GM23338 (cell line): ENCODE data around the gene AFF3. TPM values are rescaled to one million over a fixed set of nuclear protein-coding genes. Genes with fewer than 3 reads are reported as not detected.

Experiments used
- ATAC-seq: fragments of 200-7000 bp; cut with Tn5 transposase; 3 replicates; pipeline ENCODE4 v1.9.1; 2020
- DNase-seq: peaks from one replicate; pipeline ENCODE4 v3.0.0-alpha.2; 2015; ENCODE audit warnings: low spot score
- H2AFZ ChIP-seq: fragments of 200-600 bp; sonication (generic); 2 replicates; pipeline ENCODE4 v1.8.0; 2016; ENCODE audit warnings: antibody characterized with exemption, mild to moderate bottlenecking, moderate library complexity
- H3F3A ChIP-seq: fragments of 200-600 bp; sonication (generic); replicated peaks from 2 replicates; pipeline ENCODE4 v1.8.0; 2017; ENCODE audit warnings: antibody characterized with exemption, mixed run types, low read depth
- H3K27ac ChIP-seq: fragments of 200-600 bp; sonication (generic); 2 replicates; pipeline ENCODE4 v1.6.1; 2016; ENCODE audit warnings: low read depth
- H3K27me3 ChIP-seq: fragments of 200-600 bp; sonication (generic); 2 replicates; pipeline ENCODE4 v1.8.0; 2016; ENCODE audit warnings: mild to moderate bottlenecking, mixed run types, moderate library complexity; ENCODE audit not compliant: insufficient read depth
- H3K36me3 ChIP-seq: fragments of 200-600 bp; sonication (generic); 2 replicates; pipeline ENCODE4 v1.8.0; 2016; ENCODE audit warnings: mild to moderate bottlenecking; ENCODE audit not compliant: insufficient read depth
- H3K4me1 ChIP-seq: fragments of 200-600 bp; sonication (generic); 2 replicates; pipeline ENCODE4 v1.8.0; 2016; ENCODE audit warnings: mild to moderate bottlenecking, moderate library complexity; ENCODE audit not compliant: insufficient read depth
- H3K4me2 ChIP-seq: fragments of 200-600 bp; sonication (generic); 2 replicates; pipeline ENCODE4 v1.7.1; 2017; ENCODE audit warnings: mixed run types
- H3K4me3 ChIP-seq: fragments of 200-600 bp; sonication (generic); 2 replicates; pipeline ENCODE4 v1.6.1; 2016; ENCODE audit warnings: mixed run types
- H3K79me2 ChIP-seq: fragments of 200-600 bp; sonication (generic); replicated peaks from 2 replicates; pipeline ENCODE4 v1.8.0; 2017; ENCODE audit warnings: mild to moderate bottlenecking; ENCODE audit not compliant: insufficient read depth
- H3K9me2 ChIP-seq: fragments of 200-600 bp; sonication (generic); 2 replicates; pipeline ENCODE4 v1.8.0; 2017; ENCODE audit not compliant: insufficient read depth
- H4K20me1 ChIP-seq: fragments of 200-600 bp; sonication (generic); replicated peaks from 2 replicates; pipeline ENCODE4 v1.8.0; 2017; ENCODE audit warnings: mild to moderate bottlenecking; ENCODE audit not compliant: insufficient read depth
- H3K27ac Mint-ChIP-seq: 2 replicates; pipeline ENCODE4 v1.8.0; 2020; ENCODE audit warnings: inconsistent platforms, mild to moderate bottlenecking, moderate library complexity, mixed read lengths
- H3K27me3 Mint-ChIP-seq: 3 replicates; pipeline ENCODE4 v1.8.0; 2022; ENCODE audit warnings: low read depth, mild to moderate bottlenecking, moderate library complexity, mixed read lengths, inconsistent platforms; ENCODE audit not compliant: insufficient read depth, poor library complexity
- H3K36me3 Mint-ChIP-seq: 3 replicates; pipeline ENCODE4 v1.8.0; 2021; ENCODE audit warnings: low read depth, mild to moderate bottlenecking, inconsistent platforms, moderate library complexity, mixed read lengths
- H3K4me1 Mint-ChIP-seq: 3 replicates; pipeline ENCODE4 v1.8.0; 2020; ENCODE audit warnings: mild to moderate bottlenecking, inconsistent platforms, mixed read lengths
- H3K4me3 Mint-ChIP-seq: 3 replicates; pipeline ENCODE4 v1.8.0; 2021; ENCODE audit warnings: moderate library complexity, mild to moderate bottlenecking, inconsistent platforms, mixed read lengths
- H3K9me3 Mint-ChIP-seq: 3 replicates; pipeline ENCODE4 v1.8.0; 2020; ENCODE audit warnings: moderate library complexity, mild to moderate bottlenecking, inconsistent platforms, mixed read lengths
- CREB1 ChIP-seq: fragments of 250-450 bp; sonication (Bioruptor Pico); IDR thresholded peaks from 2 replicates; pipeline ENCODE4 v1.5.0; 2020; ENCODE audit warnings: low read depth, mild to moderate bottlenecking, moderate library complexity
- EZH2 ChIP-seq: fragments of 200-600 bp; sonication (generic); IDR thresholded peaks from one replicate; pipeline ENCODE4 v1.8.0; 2017; ENCODE audit warnings: antibody characterized with exemption, mild to moderate bottlenecking, low read depth; ENCODE audit not compliant: unreplicated experiment
- NANOG ChIP-seq: IDR thresholded peaks from 2 replicates; pipeline ENCODE4 v1.6.1; 2016; ENCODE audit warnings: antibody characterized with exemption, borderline replicate concordance
- POLR2AphosphoS5 ChIP-seq: IDR thresholded peaks from 2 replicates; pipeline ENCODE4 v1.6.1; 2016; ENCODE audit warnings: antibody characterized with exemption, low read depth
- ZNF331 ChIP-seq: fragments of 250-450 bp; sonication (Bioruptor Pico); IDR thresholded peaks from 2 replicates; pipeline ENCODE4 v1.5.0; 2020; ENCODE audit warnings: low read depth, mild to moderate bottlenecking, moderate library complexity
- polyA plus RNA-seq: library from polyadenylated mRNA; unstranded; fragments of >200 nt; fragmentation: Nextera tagmentation; extraction: Ambion mirVana; gene quantifications from 2 replicates; pipeline ENCODE4 v1.2.1, GENCODE V29; 2016
- total RNA-seq: library from RNA; depleted of rRNA; stranded (reverse); fragments of >200 nt; shearing (Covaris generic); gene quantifications from 2 replicates; pipeline ENCODE4 v1.2.3, GENCODE V29; 2014
- TF ChIP-seq, protein P1 (sequence below): fragments of 250-450 bp; sonication (Bioruptor Pico); IDR thresholded peaks from 2 replicates; pipeline ENCODE4 v1.5.0; 2020; ENCODE audit warnings: mild to moderate bottlenecking, moderate library complexity
- TF ChIP-seq, protein P2 (sequence below): IDR thresholded peaks from 2 replicates; pipeline ENCODE4 v1.6.1; 2016; ENCODE audit warnings: antibody characterized with exemption

The AFF3 gene
- total and polyA plus RNA-seq, 2 experiments from 2014 or later, result 0.73 to 1.4 TPM

- H3F3A ChIP-seq, result no peaks in the 10 kb centered on the region
- H3K27me3 ChIP-seq, result no peaks in the 10 kb centered on the region
- H3K9me2 ChIP-seq, result 0 out of 2 replicates have a peak, but pooled peaks cover 5% of the 10 kb centered on the region
- no peak overlapping the region for H3K4me3 ChIP-seq
- H3K79me2 ChIP-seq, result no peaks in the 10 kb centered on the region
- H2AFZ ChIP-seq, result no peak overlapping the region
- Mint-ChIP-seq H3K36me3 (no peaks in the 10 kb centered on the region), H3K4me1 (peaks cover 7% of the 10 kb centered on the region; the same call in 2 of the 3 replicates), H3K4me3 (no peak overlapping the region), H3K9me3 (no peaks in the 10 kb centered on the region), H3K27me3 (no peaks in the 10 kb centered on the region), H3K27ac (no peak overlapping the region)
- H4K20me1 ChIP-seq, result no peaks in the 10 kb centered on the region
- no peak overlapping the region for H3K27ac ChIP-seq
- TF ChIP-seq NANOG (no peak), CREB1 (no peak), ZNF331 (CRISPR knock-in tag) (no peak)
- DNase-seq (no peak), ATAC-seq (no peak)
- H3K4me2 ChIP-seq, result no peak overlapping the region
- no peaks in the 10 kb centered on the region for H3K4me1 ChIP-seq
- H3K36me3 ChIP-seq, result no peaks in the 10 kb centered on the region
These were observed 467.2 kb downstream of the AFF3 start for GRCh38 chr2:99675130-99675661.

- no peaks in the 10 kb centered on the region for H3K79me2 ChIP-seq
- Mint-ChIP-seq H3K27ac (no peak overlapping the region), H3K27me3 (no peaks in the 10 kb centered on the region), H3K9me3 (peaks cover 2% of the 10 kb centered on the region; the same call in 1 of the 3 replicates), H3K36me3 (no peaks in the 10 kb centered on the region; the same call in 2 of the 3 replicates), H3K4me1 (peaks cover 7% of the 10 kb centered on the region; the same call in 2 of the 3 replicates), H3K4me3 (no peak overlapping the region)
- no peak overlapping the region for H3K4me3 ChIP-seq
- H3K27me3 ChIP-seq, result no peaks in the 10 kb centered on the region
- H3K4me2 ChIP-seq, result no peak overlapping the region
- no peak overlapping the region for H3K27ac ChIP-seq
- no peak for ATAC-seq
- no peak overlapping the region for H2AFZ ChIP-seq
- no peaks in the 10 kb centered on the region for H4K20me1 ChIP-seq
- no peaks in the 10 kb centered on the region for H3F3A ChIP-seq
- H3K4me1 ChIP-seq, result no peaks in the 10 kb centered on the region
- no peak for DNase-seq
- H3K36me3 ChIP-seq, result no peaks in the 10 kb centered on the region
- H3K9me2 ChIP-seq, result peaks cover 5% of the 10 kb centered on the region; the same call in 1 of the 2 replicates
- TF ChIP-seq NANOG, result no peak
- TF ChIP-seq EZH2, result no peak
- TF ChIP-seq, protein P1, sequence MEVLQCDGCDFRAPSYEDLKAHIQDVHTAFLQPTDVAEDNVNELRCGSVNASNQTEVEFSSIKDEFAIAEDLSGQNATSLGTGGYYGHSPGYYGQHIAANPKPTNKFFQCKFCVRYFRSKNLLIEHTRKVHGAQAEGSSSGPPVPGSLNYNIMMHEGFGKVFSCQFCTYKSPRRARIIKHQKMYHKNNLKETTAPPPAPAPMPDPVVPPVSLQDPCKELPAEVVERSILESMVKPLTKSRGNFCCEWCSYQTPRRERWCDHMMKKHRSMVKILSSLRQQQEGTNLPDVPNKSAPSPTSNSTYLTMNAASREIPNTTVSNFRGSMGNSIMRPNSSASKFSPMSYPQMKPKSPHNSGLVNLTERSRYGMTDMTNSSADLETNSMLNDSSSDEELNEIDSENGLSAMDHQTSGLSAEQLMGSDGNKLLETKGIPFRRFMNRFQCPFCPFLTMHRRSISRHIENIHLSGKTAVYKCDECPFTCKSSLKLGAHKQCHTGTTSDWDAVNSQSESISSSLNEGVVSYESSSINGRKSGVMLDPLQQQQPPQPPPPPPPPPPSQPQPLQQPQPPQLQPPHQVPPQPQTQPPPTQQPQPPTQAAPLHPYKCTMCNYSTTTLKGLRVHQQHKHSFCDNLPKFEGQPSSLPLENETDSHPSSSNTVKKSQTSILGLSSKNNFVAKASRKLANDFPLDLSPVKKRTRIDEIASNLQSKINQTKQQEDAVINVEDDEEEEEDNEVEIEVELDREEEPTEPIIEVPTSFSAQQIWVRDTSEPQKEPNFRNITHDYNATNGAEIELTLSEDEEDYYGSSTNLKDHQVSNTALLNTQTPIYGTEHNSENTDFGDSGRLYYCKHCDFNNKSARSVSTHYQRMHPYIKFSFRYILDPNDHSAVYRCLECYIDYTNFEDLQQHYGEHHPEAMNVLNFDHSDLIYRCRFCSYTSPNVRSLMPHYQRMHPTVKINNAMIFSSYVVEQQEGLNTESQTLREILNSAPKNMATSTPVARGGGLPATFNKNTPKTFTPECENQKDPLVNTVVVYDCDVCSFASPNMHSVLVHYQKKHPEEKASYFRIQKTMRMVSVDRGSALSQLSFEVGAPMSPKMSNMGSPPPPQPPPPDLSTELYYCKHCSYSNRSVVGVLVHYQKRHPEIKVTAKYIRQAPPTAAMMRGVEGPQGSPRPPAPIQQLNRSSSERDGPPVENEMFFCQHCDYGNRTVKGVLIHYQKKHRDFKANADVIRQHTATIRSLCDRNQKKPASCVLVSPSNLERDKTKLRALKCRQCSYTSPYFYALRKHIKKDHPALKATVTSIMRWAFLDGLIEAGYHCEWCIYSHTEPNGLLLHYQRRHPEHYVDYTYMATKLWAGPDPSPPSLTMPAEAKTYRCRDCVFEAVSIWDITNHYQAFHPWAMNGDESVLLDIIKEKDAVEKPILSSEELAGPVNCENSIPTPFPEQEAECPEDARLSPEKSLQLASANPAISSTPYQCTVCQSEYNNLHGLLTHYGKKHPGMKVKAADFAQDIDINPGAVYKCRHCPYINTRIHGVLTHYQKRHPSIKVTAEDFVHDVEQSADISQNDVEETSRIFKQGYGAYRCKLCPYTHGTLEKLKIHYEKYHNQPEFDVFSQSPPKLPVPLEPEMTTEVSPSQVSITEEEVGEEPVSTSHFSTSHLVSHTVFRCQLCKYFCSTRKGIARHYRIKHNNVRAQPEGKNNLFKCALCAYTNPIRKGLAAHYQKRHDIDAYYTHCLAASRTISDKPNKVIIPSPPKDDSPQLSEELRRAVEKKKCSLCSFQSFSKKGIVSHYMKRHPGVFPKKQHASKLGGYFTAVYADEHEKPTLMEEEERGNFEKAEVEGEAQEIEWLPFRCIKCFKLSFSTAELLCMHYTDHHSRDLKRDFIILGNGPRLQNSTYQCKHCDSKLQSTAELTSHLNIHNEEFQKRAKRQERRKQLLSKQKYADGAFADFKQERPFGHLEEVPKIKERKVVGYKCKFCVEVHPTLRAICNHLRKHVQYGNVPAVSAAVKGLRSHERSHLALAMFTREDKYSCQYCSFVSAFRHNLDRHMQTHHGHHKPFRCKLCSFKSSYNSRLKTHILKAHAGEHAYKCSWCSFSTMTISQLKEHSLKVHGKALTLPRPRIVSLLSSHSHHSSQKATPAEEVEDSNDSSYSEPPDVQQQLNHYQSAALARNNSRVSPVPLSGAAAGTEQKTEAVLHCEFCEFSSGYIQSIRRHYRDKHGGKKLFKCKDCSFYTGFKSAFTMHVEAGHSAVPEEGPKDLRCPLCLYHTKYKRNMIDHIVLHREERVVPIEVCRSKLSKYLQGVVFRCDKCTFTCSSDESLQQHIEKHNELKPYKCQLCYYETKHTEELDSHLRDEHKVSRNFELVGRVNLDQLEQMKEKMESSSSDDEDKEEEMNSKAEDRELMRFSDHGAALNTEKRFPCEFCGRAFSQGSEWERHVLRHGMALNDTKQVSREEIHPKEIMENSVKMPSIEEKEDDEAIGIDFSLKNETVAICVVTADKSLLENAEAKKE, result no peak
- TF ChIP-seq, protein P2, sequence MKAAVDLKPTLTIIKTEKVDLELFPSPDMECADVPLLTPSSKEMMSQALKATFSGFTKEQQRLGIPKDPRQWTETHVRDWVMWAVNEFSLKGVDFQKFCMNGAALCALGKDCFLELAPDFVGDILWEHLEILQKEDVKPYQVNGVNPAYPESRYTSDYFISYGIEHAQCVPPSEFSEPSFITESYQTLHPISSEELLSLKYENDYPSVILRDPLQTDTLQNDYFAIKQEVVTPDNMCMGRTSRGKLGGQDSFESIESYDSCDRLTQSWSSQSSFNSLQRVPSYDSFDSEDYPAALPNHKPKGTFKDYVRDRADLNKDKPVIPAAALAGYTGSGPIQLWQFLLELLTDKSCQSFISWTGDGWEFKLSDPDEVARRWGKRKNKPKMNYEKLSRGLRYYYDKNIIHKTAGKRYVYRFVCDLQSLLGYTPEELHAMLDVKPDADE, result no peak
- TF ChIP-seq CREB1, result no peak
- TF ChIP-seq POLR2AphosphoS5, result no peak
- TF ChIP-seq ZNF331 (CRISPR knock-in tag), result no peak
These were observed 468.3 kb downstream of the AFF3 start for GRCh38 chr2:99674090-99674489.
